Mesendoderm (in vitro differentiated cells): Measurements from ENCODE around the gene TAX1BP3.

ENCODE experiments used
- DNase-seq: peaks from one replicate; pipeline ENCODE4 v3.0.0; 2013
- H2AK5ac ChIP-seq: 2 replicates; pipeline ENCODE4 v1.6.1; 2013; ENCODE audit warnings: low read length, inconsistent platforms
- H2BK120ac ChIP-seq: 2 replicates; pipeline ENCODE4 v1.6.1; 2013; ENCODE audit warnings: low read depth, mild to moderate bottlenecking, low read length, moderate library complexity, mixed read lengths
- H2BK15ac ChIP-seq: replicated peaks from 2 replicates; pipeline ENCODE4 v1.6.1; 2013; ENCODE audit warnings: low read depth, mild to moderate bottlenecking, moderate library complexity
- H2BK5ac ChIP-seq: 2 replicates; pipeline ENCODE4 v1.6.1; 2013; ENCODE audit warnings: low read length, inconsistent platforms
- H3K18ac ChIP-seq: 2 replicates; pipeline ENCODE4 v1.6.1; 2013; ENCODE audit warnings: mild to moderate bottlenecking, low read length, mixed read lengths
- H3K23ac ChIP-seq: one replicate; pipeline ENCODE4 v1.6.1; 2013; ENCODE audit warnings: low read length
- H3K27ac ChIP-seq: 2 replicates; pipeline ENCODE4 v1.5.1; 2013; ENCODE audit warnings: low read depth, mild to moderate bottlenecking, inconsistent platforms, low read length, moderate library complexity
- H3K27me3 ChIP-seq: 2 replicates; pipeline ENCODE4 v1.6.1; 2013; ENCODE audit warnings: low read length, control low read depth, mild to moderate bottlenecking, inconsistent platforms; ENCODE audit not compliant: insufficient read depth, poor library complexity
- H3K36me3 ChIP-seq: 2 replicates; pipeline ENCODE4 v1.6.1; 2013; ENCODE audit warnings: low read length, inconsistent platforms; ENCODE audit not compliant: control insufficient read depth, insufficient read depth
- H3K4ac ChIP-seq: one replicate; pipeline ENCODE4 v1.6.1; 2013; ENCODE audit warnings: low read depth, mild to moderate bottlenecking, low read length, moderate library complexity
- H3K4me1 ChIP-seq: 2 replicates; pipeline ENCODE4 v1.6.1; 2013; ENCODE audit warnings: low read depth, low read length, inconsistent platforms; ENCODE audit not compliant: control insufficient read depth
- H3K4me2 ChIP-seq: 2 replicates; pipeline ENCODE4 v1.6.1; 2013; ENCODE audit warnings: low read length
- H3K4me3 ChIP-seq: 2 replicates; pipeline ENCODE4 v1.5.1; 2013; ENCODE audit warnings: mild to moderate bottlenecking, low read length
- H3K56ac ChIP-seq: one replicate; pipeline ENCODE4 v1.6.1; 2013; ENCODE audit warnings: low read length
- H3K79me1 ChIP-seq: 2 replicates; pipeline ENCODE4 v1.6.1; 2013; ENCODE audit warnings: low read length, inconsistent platforms
- H3K79me2 ChIP-seq: 2 replicates; pipeline ENCODE4 v1.6.1; 2013; ENCODE audit warnings: mild to moderate bottlenecking, low read length; ENCODE audit not compliant: control insufficient read depth, insufficient read depth
- H3K9ac ChIP-seq: 2 replicates; pipeline ENCODE4 v1.6.1; 2013; ENCODE audit warnings: low read length, inconsistent platforms
- H4K5ac ChIP-seq: one replicate; pipeline ENCODE4 v1.6.1; 2013; ENCODE audit warnings: low read length
- H4K8ac ChIP-seq: one replicate; pipeline ENCODE4 v1.6.1; 2013; ENCODE audit warnings: low read depth, mild to moderate bottlenecking, control low read depth, low read length, moderate library complexity
- WGBS: extraction: QIAGEN DNeasy Blood & Tissue Kit; methylation state at CpG from one replicate; pipeline ENCODE4 v1.1.7; 2013; ENCODE audit warnings: low lambda C conversion rate, missing lambda C conversion rate; ENCODE audit not compliant: insufficient coverage; ENCODE audit errors: extremely low coverage; 5-methylcytosine and 5-hydroxymethylcytosine counted together

The TAX1BP3 gene

GRCh38 chr17:3660311-3660891, 8.0 kb downstream of the TAX1BP3 start:
- Histone ChIP-seq H3K23ac (no peak overlapping the region), H3K27me3 (no peaks in the 10 kb centered on the region), H3K4ac (no peak overlapping the region), H3K56ac (no peak overlapping the region), H4K8ac (no peak overlapping the region), H3K79me1 (no peaks in the 10 kb centered on the region), H3K4me1 (no peaks in the 10 kb centered on the region), H2BK5ac (no peak overlapping the region), H3K27ac (no peak overlapping the region), H3K9ac (no peak overlapping the region), H2BK15ac (no peak overlapping the region), H3K4me2 (no peak overlapping the region), H2AK5ac (no peak overlapping the region), H3K36me3 (no peaks in the 10 kb centered on the region), H2BK120ac (no peak overlapping the region), H4K5ac (no peak overlapping the region), H3K4me3 (no peak overlapping the region), H3K18ac (no peak overlapping the region), H3K79me2 (no peaks in the 10 kb centered on the region)
- no peak for DNase-seq
- no CpG with 5 or more reads among the region's 23 CpGs for WGBS

- no peaks in the 10 kb centered on the region for H3K79me1 ChIP-seq
- no peaks in the 10 kb centered on the region for H3K4me1 ChIP-seq
- no peak overlapping the region for H2BK15ac ChIP-seq
- H3K4me2 ChIP-seq: no peak overlapping the region
- WGBS: no CpG with 5 or more reads among the region's 22 CpGs
- H4K8ac ChIP-seq: no peak overlapping the region
- H4K5ac ChIP-seq: no peak overlapping the region
- H3K4me3 ChIP-seq: no peak overlapping the region
- H3K27me3 ChIP-seq: no peaks in the 10 kb centered on the region
- H2BK5ac ChIP-seq: no peak overlapping the region
- no peak overlapping the region for H3K27ac ChIP-seq
- H3K9ac ChIP-seq: no peak overlapping the region
- H3K79me2 ChIP-seq: no peaks in the 10 kb centered on the region
- DNase-seq: no peak
- H2BK120ac ChIP-seq: no peak overlapping the region
- no peaks in the 10 kb centered on the region for H3K36me3 ChIP-seq
- H2AK5ac ChIP-seq: no peak overlapping the region
- H3K56ac ChIP-seq: no peak overlapping the region
- H3K23ac ChIP-seq: no peak overlapping the region
- H3K18ac ChIP-seq: no peak overlapping the region
- no peak overlapping the region for H3K4ac ChIP-seq
Observed at GRCh38 chr17:3659541-3660111, 8.8 kb downstream of the TAX1BP3 start.

- no peak overlapping the region for H2BK15ac ChIP-seq
- no peak overlapping the region for H2AK5ac ChIP-seq
- no peak overlapping the region for H3K4me2 ChIP-seq
- no peaks in the 10 kb centered on the region for H3K27me3 ChIP-seq
- no peak overlapping the region for H2BK120ac ChIP-seq
- H3K56ac ChIP-seq: no peak overlapping the region
- no peak overlapping the region for H3K4me3 ChIP-seq
- no peak overlapping the region for H4K8ac ChIP-seq
- H2BK5ac ChIP-seq: no peak overlapping the region
- H3K79me1 ChIP-seq: no peaks in the 10 kb centered on the region
- no peak overlapping the region for H4K5ac ChIP-seq
- H3K4me1 ChIP-seq: no peaks in the 10 kb centered on the region
- H3K4ac ChIP-seq: no peak overlapping the region
- no peak for DNase-seq
- WGBS: no CpG with 5 or more reads among the region's 22 CpGs
- no peak overlapping the region for H3K18ac ChIP-seq
- no peaks in the 10 kb centered on the region for H3K36me3 ChIP-seq
- no peak overlapping the region for H3K9ac ChIP-seq
- H3K27ac ChIP-seq: no peak overlapping the region
- no peak overlapping the region for H3K23ac ChIP-seq
- no peaks in the 10 kb centered on the region for H3K79me2 ChIP-seq
Observed at GRCh38 chr17:3658784-3659449, 9.5 kb downstream of the TAX1BP3 start.

GRCh38 chr17:3657874-3658783, 10.2 kb downstream of the TAX1BP3 start:
- Histone ChIP-seq H3K4me3 (no peak overlapping the region), H3K4ac (no peak overlapping the region), H2BK120ac (no peak overlapping the region), H3K79me2 (no peaks in the 10 kb centered on the region), H2BK15ac (no peak overlapping the region), H3K36me3 (no peaks in the 10 kb centered on the region), H4K5ac (no peak overlapping the region), H3K79me1 (no peaks in the 10 kb centered on the region), H2BK5ac (no peak overlapping the region), H3K23ac (no peak overlapping the region), H3K4me2 (no peak overlapping the region), H4K8ac (no peak overlapping the region), H3K18ac (no peak overlapping the region), H3K27ac (no peak overlapping the region), H2AK5ac (no peak overlapping the region), H3K9ac (no peak overlapping the region), H3K4me1 (no peaks in the 10 kb centered on the region), H3K56ac (no peak overlapping the region), H3K27me3 (no peaks in the 10 kb centered on the region)
- WGBS: no CpG with 5 or more reads among the region's 42 CpGs
- DNase-seq: no peak

GRCh38 chr17:3657588-3657869, 10.8 kb downstream of the TAX1BP3 start:
- no CpG with 5 or more reads among the region's 7 CpGs for WGBS
- no peak for DNase-seq

More at GRCh38 chr17:3657588-3657869, 10.8 kb downstream of the TAX1BP3 start:
- H3K4me3 ChIP-seq: no peak overlapping the region
- H3K23ac ChIP-seq: no peak overlapping the region
- no peaks in the 10 kb centered on the region for H3K79me1 ChIP-seq
- no peak overlapping the region for H3K18ac ChIP-seq
- no peak overlapping the region for H4K5ac ChIP-seq
- no peak overlapping the region for H3K4me2 ChIP-seq
- H2BK120ac ChIP-seq: no peak overlapping the region
- H3K56ac ChIP-seq: no peak overlapping the region
- H3K27ac ChIP-seq: no peak overlapping the region
- H3K36me3 ChIP-seq: no peaks in the 10 kb centered on the region
- no peaks in the 10 kb centered on the region for H3K4me1 ChIP-seq
- no peak overlapping the region for H3K4ac ChIP-seq
- H2BK5ac ChIP-seq: no peak overlapping the region
- no peak overlapping the region for H3K9ac ChIP-seq
- H4K8ac ChIP-seq: no peak overlapping the region
- H3K27me3 ChIP-seq: no peaks in the 10 kb centered on the region
- no peaks in the 10 kb centered on the region for H3K79me2 ChIP-seq
- H2BK15ac ChIP-seq: no peak overlapping the region
- no peak overlapping the region for H2AK5ac ChIP-seq
